ENCODE results near the gene PPFIBP2. TPM values are rescaled to one million over a fixed set of nuclear protein-coding genes. Genes with fewer than 3 reads are reported as not detected.

The PPFIBP2 gene
- polyA plus RNA-seq, 1 experiment: 20.6 TPM

DNA sequence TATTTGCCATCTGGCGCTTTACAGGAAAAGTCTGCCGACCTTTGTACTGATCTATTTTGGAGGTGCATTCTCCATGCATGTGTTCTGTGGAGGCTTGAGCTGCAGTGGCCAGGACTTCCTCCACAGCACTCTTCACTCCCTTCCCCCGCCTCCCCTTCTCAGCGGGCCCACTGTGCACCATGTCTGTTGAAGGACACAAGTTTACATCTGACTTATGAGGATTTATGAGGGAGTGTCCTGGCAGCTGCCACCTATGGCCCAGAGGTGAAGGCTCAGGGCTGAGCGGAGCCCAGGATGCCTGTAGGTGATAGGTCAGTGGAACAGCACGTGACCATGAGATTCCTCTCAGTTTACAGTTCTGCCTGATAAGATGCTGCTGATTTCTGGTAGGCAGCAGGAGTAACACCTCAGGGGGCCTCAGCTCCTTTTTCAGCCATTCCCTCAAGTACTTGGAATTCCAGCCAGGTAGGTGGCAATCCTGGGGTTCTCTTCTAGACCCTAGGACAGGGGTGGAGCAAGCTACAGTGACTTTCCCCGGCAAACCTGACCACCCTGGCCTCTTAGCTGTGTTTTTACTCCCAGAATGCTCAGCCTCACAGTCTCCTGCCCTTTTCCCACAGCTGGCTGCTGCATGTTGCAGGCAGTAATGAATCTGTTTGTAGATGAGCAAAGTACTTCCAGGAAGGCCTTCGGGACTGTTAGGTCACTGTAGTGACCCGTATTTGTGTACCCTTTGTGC lies 59.9 kb downstream of the PPFIBP2 start:
- TF ChIP-seq, protein P1, sequence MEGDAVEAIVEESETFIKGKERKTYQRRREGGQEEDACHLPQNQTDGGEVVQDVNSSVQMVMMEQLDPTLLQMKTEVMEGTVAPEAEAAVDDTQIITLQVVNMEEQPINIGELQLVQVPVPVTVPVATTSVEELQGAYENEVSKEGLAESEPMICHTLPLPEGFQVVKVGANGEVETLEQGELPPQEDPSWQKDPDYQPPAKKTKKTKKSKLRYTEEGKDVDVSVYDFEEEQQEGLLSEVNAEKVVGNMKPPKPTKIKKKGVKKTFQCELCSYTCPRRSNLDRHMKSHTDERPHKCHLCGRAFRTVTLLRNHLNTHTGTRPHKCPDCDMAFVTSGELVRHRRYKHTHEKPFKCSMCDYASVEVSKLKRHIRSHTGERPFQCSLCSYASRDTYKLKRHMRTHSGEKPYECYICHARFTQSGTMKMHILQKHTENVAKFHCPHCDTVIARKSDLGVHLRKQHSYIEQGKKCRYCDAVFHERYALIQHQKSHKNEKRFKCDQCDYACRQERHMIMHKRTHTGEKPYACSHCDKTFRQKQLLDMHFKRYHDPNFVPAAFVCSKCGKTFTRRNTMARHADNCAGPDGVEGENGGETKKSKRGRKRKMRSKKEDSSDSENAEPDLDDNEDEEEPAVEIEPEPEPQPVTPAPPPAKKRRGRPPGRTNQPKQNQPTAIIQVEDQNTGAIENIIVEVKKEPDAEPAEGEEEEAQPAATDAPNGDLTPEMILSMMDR (IDR thresholded peaks at IDR 0.05; ENCODE audit: insufficient read depth, low read depth, low read length): no peak
- Histone ChIP-seq H3K27me3 (ENCODE audit: control insufficient read depth, insufficient read depth, low read length) (no peaks in the 10 kb centered on the region), H3K36me3 (ENCODE audit: control insufficient read depth, insufficient read depth, low read length) (no peaks in the 10 kb centered on the region), H3K4me3 (ENCODE audit: low read depth, low read length) (no peak overlapping the region)
- POLR2A ChIA-PET: no interaction called here
- CTCF ChIA-PET: interaction anchor here (1.3 to 9.2 kb wide), 4 partner anchors 61 to 95 kb away, joined by 3 to 121 read pairs (median 51); partner anchors contain the start of gene PPFIBP2
- no peak for DNase-seq (ENCODE audit: low read depth)

DNA sequence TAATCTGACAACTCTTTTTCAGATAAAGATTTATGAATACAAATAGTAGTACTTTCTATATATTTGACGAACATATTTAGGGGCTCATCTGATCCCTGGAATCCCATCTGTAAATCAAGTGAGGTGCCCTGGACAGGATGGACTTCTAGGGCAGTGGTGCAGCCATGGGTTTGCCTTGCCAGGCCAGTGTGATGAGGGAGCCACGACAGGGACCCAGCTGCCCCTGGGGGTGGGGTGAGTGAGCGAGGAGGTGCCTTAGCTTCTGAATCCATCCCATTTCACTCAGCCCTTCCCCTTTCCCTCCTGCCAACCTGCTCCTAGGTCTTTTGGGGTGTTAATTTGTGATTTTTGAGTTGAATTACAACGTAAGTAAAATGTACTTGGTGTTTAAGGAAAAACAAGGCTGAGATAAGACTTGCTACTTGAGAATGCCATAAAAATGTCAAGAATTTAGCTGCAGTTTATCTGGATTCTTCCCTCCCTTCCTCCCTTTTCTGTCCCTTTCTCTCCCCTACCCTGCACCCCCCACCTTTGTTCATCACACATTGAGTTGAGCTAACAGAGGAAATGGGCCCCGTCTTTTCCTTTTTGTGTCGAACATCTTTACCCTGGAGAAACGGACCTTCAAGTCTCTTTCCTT lies 60.8 kb downstream of the PPFIBP2 start:
- ChIA-PET CTCF (interaction anchor here (0.6 to 9.2 kb wide), 7 partner anchors 11 to 413 kb away, joined by 3 to 121 read pairs (median 3); partner anchors contain the start of gene EIF3F), POLR2A (no interaction called here)

DNA sequence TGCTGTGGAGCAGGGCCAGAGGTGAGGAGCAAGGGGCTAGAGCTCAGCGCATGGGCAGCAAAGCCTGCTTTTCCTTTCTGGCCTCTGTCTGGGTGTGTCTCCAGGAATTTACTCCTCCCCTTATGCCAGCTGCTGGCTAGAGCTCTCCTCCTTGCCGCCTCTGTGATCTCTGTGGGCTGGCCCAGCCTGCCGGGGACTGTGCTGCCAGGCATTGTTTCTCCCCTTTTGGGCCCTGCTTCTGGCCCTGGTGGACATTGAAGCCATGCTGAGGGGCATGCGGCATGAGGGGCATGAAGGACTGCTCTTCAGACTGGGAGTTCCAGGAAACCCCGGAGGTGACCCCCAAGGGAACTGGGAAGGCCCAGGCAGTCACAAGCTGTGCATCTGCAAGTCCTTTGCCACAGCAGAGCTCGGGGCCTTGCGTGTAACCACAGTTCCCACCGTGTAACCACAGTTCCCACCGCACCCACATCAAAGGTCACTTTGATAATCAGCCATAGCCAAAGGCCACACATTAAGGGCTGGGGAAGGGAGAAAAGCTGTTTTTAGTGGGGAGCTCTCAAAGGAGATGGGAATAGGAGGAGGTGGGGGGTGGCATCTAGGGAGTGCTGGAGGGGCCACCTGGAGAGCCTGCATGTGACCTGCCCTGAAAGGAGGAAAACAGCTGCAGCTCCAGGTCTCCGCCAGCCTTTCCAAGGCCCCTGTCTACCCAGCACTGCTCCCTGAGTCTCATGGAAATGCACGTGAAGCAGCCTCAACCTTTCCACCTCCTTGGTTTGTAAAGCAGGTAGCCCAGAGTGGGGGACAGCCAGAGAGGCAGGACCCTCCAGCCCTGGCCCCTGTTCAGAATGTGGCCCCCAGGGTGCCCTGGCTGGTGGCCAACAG lies 62.3 kb downstream of the PPFIBP2 start:
- no peak for DNase-seq (ENCODE audit: low read depth)
- H3K4me3 ChIP-seq (ENCODE audit: low read depth, low read length): no peak overlapping the region
- no peaks in the 10 kb centered on the region for H3K27me3 ChIP-seq (ENCODE audit: control insufficient read depth, insufficient read depth, low read length)
- TF ChIP-seq, protein P1 (IDR thresholded peaks at IDR 0.05; ENCODE audit: insufficient read depth, low read depth, low read length): no peak
- CTCF ChIA-PET: interaction anchor here (0.8 to 9.2 kb wide), 9 partner anchors 9 to 111 kb away, joined by 3 to 121 read pairs (median 4); no protein-coding TSS in a partner anchor
- no peaks in the 10 kb centered on the region for H3K36me3 ChIP-seq (ENCODE audit: control insufficient read depth, insufficient read depth, low read length)
- POLR2A ChIA-PET: no interaction called here

More for the DNA sequence above, 60.8 kb downstream of the PPFIBP2 start:
- no peak for DNase-seq (ENCODE audit: low read depth)
- Histone ChIP-seq H3K27me3 (ENCODE audit: control insufficient read depth, insufficient read depth, low read length) (no peaks in the 10 kb centered on the region), H3K4me3 (ENCODE audit: low read depth, low read length) (no peak overlapping the region), H3K36me3 (ENCODE audit: control insufficient read depth, insufficient read depth, low read length) (no peaks in the 10 kb centered on the region)
- TF ChIP-seq, protein P1 (IDR thresholded peaks at IDR 0.05; ENCODE audit: insufficient read depth, low read depth, low read length): no peak

- DNase-seq (ENCODE audit: low read depth): no peak
- ChIA-PET CTCF (interaction anchor here (0.6 to 9.2 kb wide), 10 partner anchors 9 to 292 kb away, joined by 3 to 121 read pairs (median 5); partner anchors contain the start of gene PPFIBP2), POLR2A (interaction anchor here (0.7 kb wide), 1 partner anchor 24 kb away, joined by 4 read pairs; no protein-coding TSS in a partner anchor)
- Histone ChIP-seq H3K36me3 (ENCODE audit: control insufficient read depth, insufficient read depth, low read length) (no peaks in the 10 kb centered on the region), H3K27me3 (ENCODE audit: control insufficient read depth, insufficient read depth, low read length) (no peaks in the 10 kb centered on the region), H3K4me3 (ENCODE audit: low read depth, low read length) (peak overlapping the region; percentile 38)
- TF ChIP-seq, protein P1 (IDR thresholded peaks at IDR 0.05; ENCODE audit: insufficient read depth, low read depth, low read length): no peak
Measured at GRCh38 chr11:7576726-7577290, 63.0 kb downstream of the PPFIBP2 start.
